ENCODE measurements around the gene TRAPPC14.
"Not testable (repeated sequence)": the region's sequence is repeated elsewhere in the genome, so short reads cannot be mapped to it uniquely, and the experiment has no call there.

Gene TRAPPC14, protein sequence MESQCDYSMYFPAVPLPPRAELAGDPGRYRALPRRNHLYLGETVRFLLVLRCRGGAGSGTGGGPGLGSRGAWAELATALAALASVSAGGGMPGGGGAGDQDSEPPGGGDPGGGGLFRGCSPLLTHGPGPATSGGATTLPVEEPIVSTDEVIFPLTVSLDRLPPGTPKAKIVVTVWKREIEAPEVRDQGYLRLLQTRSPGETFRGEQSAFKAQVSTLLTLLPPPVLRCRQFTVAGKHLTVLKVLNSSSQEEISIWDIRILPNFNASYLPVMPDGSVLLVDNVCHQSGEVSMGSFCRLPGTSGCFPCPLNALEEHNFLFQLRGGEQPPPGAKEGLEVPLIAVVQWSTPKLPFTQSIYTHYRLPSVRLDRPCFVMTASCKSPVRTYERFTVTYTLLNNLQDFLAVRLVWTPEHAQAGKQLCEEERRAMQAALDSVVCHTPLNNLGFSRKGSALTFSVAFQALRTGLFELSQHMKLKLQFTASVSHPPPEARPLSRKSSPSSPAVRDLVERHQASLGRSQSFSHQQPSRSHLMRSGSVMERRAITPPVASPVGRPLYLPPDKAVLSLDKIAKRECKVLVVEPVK

DNA sequence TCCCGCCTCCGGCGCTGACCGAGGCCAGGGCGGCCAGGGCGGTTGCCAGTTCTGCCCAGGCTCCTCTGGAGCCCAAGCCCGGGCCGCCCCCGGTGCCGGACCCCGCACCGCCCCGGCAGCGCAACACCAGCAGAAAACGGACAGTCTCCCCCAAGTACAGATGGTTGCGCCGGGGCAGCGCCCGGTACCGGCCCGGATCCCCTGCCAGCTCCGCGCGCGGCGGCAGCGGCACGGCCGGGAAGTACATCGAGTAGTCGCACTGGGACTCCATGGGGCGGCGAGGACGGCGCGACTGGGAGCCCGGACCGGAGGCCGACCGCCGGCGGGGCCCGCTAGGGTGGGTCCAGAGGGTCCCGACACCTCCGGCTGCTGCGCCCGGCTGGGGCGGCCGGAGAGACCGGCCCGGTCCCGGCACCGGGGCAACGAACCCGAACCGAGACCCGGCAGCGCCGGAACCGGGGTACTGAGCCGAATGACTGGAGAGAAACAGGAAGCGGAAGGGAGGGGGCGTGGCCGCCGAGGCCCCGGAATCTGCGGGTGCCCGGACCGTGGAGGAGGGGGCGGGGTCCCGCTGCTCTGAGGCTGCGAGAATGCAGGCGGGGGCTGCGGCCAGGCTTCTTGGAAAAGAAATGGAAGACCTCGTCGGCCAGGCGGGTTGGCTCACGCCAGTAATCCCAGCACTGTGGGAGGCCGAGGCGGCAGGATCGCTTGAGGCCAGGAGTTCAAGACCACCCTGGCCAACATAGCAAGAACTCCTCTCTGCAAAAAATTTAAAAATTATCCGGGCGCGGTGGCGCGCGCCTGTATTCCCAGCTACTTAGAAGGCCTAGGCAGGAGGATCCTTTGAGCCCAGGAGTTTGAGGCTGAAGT is at the start of gene TRAPPC14:
TRAPPC14 (minus strand) TSS at position 495 of the 870 bp plus-strand sequence; CDS start at position 271, 224 bp downstream.
- H3K4me3 ChIP-seq (ENCODE audit: low read depth, low read length), result peak within 1 kb of the TSS; percentile 92
- DNase-seq (ENCODE audit: low read depth), result peak; percentile 53
- TF ChIP-seq, protein P1, sequence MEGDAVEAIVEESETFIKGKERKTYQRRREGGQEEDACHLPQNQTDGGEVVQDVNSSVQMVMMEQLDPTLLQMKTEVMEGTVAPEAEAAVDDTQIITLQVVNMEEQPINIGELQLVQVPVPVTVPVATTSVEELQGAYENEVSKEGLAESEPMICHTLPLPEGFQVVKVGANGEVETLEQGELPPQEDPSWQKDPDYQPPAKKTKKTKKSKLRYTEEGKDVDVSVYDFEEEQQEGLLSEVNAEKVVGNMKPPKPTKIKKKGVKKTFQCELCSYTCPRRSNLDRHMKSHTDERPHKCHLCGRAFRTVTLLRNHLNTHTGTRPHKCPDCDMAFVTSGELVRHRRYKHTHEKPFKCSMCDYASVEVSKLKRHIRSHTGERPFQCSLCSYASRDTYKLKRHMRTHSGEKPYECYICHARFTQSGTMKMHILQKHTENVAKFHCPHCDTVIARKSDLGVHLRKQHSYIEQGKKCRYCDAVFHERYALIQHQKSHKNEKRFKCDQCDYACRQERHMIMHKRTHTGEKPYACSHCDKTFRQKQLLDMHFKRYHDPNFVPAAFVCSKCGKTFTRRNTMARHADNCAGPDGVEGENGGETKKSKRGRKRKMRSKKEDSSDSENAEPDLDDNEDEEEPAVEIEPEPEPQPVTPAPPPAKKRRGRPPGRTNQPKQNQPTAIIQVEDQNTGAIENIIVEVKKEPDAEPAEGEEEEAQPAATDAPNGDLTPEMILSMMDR (IDR thresholded peaks at IDR 0.05; ENCODE audit: low read depth, low read length, missing control alignments), result no peak

DNA sequence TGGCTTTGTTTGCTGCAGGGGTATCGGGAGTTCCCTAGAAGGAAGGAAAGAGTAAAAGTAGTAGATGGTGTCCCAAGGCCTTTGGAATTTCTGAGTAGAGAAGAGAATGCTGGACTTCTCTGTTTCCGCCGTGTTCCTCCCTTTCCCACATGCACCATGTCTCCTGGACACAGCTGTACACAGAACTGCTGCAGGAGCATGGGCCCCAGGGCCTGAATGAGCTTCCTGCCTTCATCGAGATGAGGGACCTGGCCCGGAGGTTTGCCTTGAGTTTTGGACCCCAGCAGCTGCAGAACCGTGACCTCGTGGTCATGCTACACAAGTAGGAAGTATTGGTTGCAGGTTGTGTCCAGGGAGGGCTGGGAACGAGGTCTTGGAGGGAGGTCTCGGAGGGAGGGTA is 45.9 kb upstream of the TRAPPC14 start:
- TF ChIP-seq, protein P1 (IDR thresholded peaks at IDR 0.05; ENCODE audit: low read depth, low read length, missing control alignments), result no peak
- no peak overlapping the region for H3K4me3 ChIP-seq (ENCODE audit: low read depth, low read length)
- DNase-seq (ENCODE audit: low read depth), result no peak

DNA sequence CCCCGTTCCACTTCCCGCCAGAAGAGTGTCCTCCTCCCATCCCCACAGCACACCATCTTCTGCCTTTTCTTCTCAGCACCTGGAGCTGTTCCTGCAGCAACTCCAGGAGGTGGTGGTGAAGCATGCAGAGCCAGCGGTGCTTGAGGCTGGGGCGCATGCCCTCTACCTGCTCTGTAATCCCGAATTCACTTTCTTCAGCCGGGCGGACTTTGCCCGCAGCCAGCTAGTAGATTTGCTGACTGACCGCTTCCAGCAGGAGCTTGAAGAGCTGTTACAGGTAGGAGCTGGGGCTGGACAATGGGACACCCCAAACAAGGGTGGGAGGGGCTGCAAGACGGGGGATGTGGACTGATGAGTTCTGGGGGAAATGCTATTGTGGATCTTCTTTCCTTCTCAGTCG is 42.2 kb upstream of the TRAPPC14 start:
- no peak overlapping the region for H3K4me3 ChIP-seq (ENCODE audit: low read depth, low read length)

DNA sequence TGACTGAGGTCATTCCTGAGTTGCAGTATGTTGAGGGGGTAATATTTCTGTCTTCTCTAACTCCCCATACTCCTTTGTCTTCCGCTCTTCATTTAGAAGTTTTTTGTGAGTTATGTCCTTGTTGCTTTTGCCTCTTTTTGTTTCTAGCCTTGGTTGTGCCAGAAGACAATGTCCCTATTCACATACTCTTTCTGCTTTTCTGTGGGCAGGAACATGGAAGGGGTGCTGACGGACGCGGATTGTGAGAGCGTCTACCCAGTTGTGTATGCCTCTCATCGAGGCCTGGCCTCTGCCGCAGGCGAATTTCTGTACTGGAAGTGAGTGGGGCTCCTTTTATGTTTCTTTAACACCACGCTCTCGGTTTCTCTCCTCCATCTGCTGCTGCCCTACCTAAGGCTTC is 39.7 kb upstream of the TRAPPC14 start:
- TF ChIP-seq, protein P1 (IDR thresholded peaks at IDR 0.05; ENCODE audit: low read depth, low read length, missing control alignments), result no peak
- no peak for DNase-seq (ENCODE audit: low read depth)
- H3K4me3 ChIP-seq (ENCODE audit: low read depth, low read length), result no peak overlapping the region

More for the DNA sequence above, 42.2 kb upstream of the TRAPPC14 start:
- no peak for DNase-seq (ENCODE audit: low read depth)
- TF ChIP-seq, protein P1 (IDR thresholded peaks at IDR 0.05; ENCODE audit: low read depth, low read length, missing control alignments), result no peak

DNA sequence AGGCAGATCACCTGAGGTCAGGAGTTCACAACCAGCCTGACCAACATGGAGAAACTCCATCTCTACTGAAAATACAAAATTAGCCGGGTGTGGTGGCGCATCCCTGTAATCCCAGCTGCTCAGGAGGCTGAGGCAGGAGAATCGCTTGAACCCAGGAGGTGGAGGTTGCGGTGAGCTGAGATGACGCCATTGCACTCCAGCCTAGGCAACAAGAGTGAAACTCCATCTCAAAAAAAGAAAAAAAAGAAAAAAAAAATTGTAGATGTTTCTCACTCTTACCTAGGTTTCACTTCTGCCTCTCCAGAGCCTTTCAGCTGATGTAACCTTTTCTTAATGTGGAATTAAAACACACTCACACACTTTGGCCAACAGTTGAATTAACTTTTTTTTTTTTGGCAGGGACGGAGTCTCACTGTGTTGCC is 37.4 kb upstream of the TRAPPC14 start:
- DNase-seq (ENCODE audit: low read depth); H3K4me3 ChIP-seq (ENCODE audit: low read depth, low read length): not testable (repeated sequence)

DNA sequence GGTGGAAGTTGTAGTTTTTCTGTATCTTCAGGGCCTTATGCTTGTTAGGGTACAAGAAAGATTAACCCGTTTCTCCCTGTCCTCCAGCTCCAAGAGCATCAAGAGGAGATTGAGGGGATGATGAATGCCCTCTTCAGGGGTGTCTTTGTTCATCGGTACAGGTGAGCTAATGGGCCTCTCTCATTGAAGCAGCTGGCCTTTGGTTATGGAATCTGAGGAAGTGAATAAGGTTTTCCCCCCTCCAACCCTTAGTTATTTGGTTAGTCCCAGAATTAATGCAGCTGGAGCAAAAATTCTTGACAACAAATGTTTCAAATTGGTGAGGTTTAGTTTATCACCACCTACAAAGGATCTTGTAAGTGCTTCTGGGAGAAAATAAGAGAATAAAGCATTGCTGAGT is 36.7 kb upstream of the TRAPPC14 start:
- TF ChIP-seq, protein P1 (IDR thresholded peaks at IDR 0.05; ENCODE audit: low read depth, low read length, missing control alignments), result no peak
- DNase-seq (ENCODE audit: low read depth), result no peak
- no peak overlapping the region for H3K4me3 ChIP-seq (ENCODE audit: low read depth, low read length)

DNA sequence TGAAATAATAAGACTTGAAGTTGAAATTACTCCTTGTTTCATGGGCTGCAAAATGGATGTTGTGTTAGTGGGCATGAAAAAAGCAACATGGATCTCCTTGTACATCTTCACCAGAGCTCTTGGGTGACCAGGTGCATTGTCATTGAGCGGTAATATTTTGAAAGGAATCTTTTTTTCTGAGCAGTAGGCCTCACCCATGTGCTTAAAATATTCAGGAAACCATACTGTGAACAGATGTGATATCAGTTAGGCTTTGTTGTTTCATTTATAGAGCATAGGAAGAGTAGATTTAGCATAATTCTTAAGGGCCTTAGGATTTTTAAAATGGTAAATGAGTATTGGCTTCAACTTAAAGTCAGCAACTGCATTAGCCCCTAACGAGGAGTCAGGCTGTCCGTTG is 34.4 kb upstream of the TRAPPC14 start:
- no peak overlapping the region for H3K4me3 ChIP-seq (ENCODE audit: low read depth, low read length)
- TF ChIP-seq, protein P1 (IDR thresholded peaks at IDR 0.05; ENCODE audit: low read depth, low read length, missing control alignments), result no peak
- no peak for DNase-seq (ENCODE audit: low read depth)

DNA sequence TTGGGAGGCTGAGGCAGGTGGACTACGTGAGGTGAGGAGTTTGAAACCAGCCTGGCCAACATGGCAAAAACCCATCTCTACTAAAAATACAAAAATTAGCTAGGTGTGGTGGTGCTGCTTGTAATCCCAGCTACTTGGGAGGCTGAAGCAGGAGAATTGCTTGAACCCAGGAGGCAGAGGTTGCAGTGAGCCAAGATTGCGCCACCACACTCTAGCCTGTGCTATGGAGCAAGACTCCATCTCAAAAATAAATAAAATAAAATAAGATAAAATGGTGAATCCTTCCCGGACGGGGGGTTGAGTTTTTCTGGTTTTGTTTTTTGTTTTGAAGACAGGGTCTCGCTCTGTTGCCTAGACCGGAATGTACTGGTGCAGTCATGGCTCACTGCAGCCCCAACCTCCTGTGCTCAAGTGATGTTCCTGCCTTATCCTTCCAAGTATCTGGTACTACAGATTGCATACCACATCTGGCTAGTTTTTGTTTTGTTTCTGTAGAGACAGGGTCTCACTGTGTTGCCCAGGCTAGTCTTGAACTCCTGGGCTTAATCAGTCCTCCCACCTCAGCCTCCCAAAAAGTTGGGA is 33.8 kb upstream of the TRAPPC14 start:
- H3K4me3 ChIP-seq (ENCODE audit: low read depth, low read length), result not testable (repeated sequence)

More for the DNA sequence above, 33.8 kb upstream of the TRAPPC14 start:
- DNase-seq (ENCODE audit: low read depth), result not testable (repeated sequence)
